ENCODE data around the gene TFAP2C. TPM values are rescaled to one million over a fixed set of nuclear protein-coding genes. Genes with fewer than 3 reads are reported as not detected.

Gene TFAP2C
- total RNA-seq, 1 donor from 2014 or later: 4.0 TPM

- H3K27me3 Mint-ChIP-seq (ENCODE audit: low read depth): peaks cover 94% of the 10 kb centered on the region
- no peak overlapping the region for H3K27ac Mint-ChIP-seq (ENCODE audit: unreplicated experiment)
- H3K36me3 Mint-ChIP-seq (ENCODE audit: low read depth): peaks cover 6% of the 10 kb centered on the region
- DNase-seq (ENCODE audit: low read depth, low spot score): no peak
- H3K4me3 Mint-ChIP-seq: peak overlapping the region; percentile 60
- no peaks in the 10 kb centered on the region for H3K9me3 Mint-ChIP-seq
- H3K4me1 Mint-ChIP-seq: peaks cover 14% of the 10 kb centered on the region
- no peak for TF ChIP-seq CTCF (conservative IDR thresholded peaks at IDR 0.05)
These were observed 5.8 kb downstream of the TFAP2C start for GRCh38 chr20:56634735-56635385.

- Mint-ChIP-seq H3K9me3 (no peaks in the 10 kb centered on the region), H3K27ac (ENCODE audit: unreplicated experiment) (no peak overlapping the region), H3K36me3 (ENCODE audit: low read depth) (peaks cover 8% of the 10 kb centered on the region), H3K4me1 (peaks cover 12% of the 10 kb centered on the region), H3K27me3 (ENCODE audit: low read depth) (peaks cover 84% of the 10 kb centered on the region), H3K4me3 (no peak overlapping the region)
- no peak for TF ChIP-seq CTCF (conservative IDR thresholded peaks at IDR 0.05)
- no peak for DNase-seq (ENCODE audit: low read depth, low spot score)
These were observed 7.6 kb downstream of the TFAP2C start for GRCh38 chr20:56636716-56637115.

- no peak for DNase-seq (ENCODE audit: low read depth, low spot score)
- Mint-ChIP-seq H3K27ac (ENCODE audit: unreplicated experiment) (no peak overlapping the region), H3K36me3 (ENCODE audit: low read depth) (peaks cover 13% of the 10 kb centered on the region), H3K9me3 (no peaks in the 10 kb centered on the region), H3K4me3 (no peak overlapping the region), H3K4me1 (peaks cover 10% of the 10 kb centered on the region), H3K27me3 (ENCODE audit: low read depth) (peaks cover 84% of the 10 kb centered on the region)
- no peak for TF ChIP-seq CTCF (conservative IDR thresholded peaks at IDR 0.05)
These were observed 8.5 kb downstream of the TFAP2C start for GRCh38 chr20:56637576-56637975.

- Mint-ChIP-seq H3K9me3 (no peaks in the 10 kb centered on the region), H3K27me3 (ENCODE audit: low read depth) (peaks cover 23% of the 10 kb centered on the region), H3K4me1 (no peaks in the 10 kb centered on the region), H3K36me3 (ENCODE audit: low read depth) (peaks cover 7% of the 10 kb centered on the region), H3K27ac (ENCODE audit: unreplicated experiment) (no peak overlapping the region), H3K4me3 (no peak overlapping the region)
- TF ChIP-seq CTCF (conservative IDR thresholded peaks at IDR 0.05): no peak
- DNase-seq (ENCODE audit: low read depth, low spot score): no peak
These were observed 17.5 kb downstream of the TFAP2C start for GRCh38 chr20:56646599-56646998.

GRCh38 chr20:56653211-56653610, 24.1 kb downstream of the TFAP2C start:
- H3K4me3 Mint-ChIP-seq: no peak overlapping the region
- H3K27ac Mint-ChIP-seq (ENCODE audit: unreplicated experiment): no peak overlapping the region
- no peak for DNase-seq (ENCODE audit: low read depth, low spot score)
- TF ChIP-seq CTCF (conservative IDR thresholded peaks at IDR 0.05): no peak
- H3K9me3 Mint-ChIP-seq: no peaks in the 10 kb centered on the region
- H3K4me1 Mint-ChIP-seq: no peaks in the 10 kb centered on the region
- peaks cover 2% of the 10 kb centered on the region for H3K36me3 Mint-ChIP-seq (ENCODE audit: low read depth)
- peaks cover 13% of the 10 kb centered on the region for H3K27me3 Mint-ChIP-seq (ENCODE audit: low read depth)

Data from neural crest cell (in vitro differentiated cells).